ENCODE measurements around the gene RBMS3.

- no peak for TF ChIP-seq POLR2A (IDR thresholded peaks at IDR 0.05)
- no peak for TF ChIP-seq POLR2AphosphoS5 (IDR thresholded peaks at IDR 0.05; ENCODE audit: insufficient read depth in 1 of 2, low read depth in 1 of 2)
- TF ChIP-seq CTCF (IDR thresholded peaks at IDR 0.05) = no peak
These were observed 139.2 kb downstream of the RBMS3 start for GRCh38 chr3:29420106-29420505.

All from vagina (tissue), 2 donors.